DND-41 (cell line): ENCODE results near the gene CIRBP.

ENCODE experiments used
- CTCF ChIP-seq: IDR thresholded peaks from 2 replicates; pipeline ENCODE4 v1.5.1; 2012; ENCODE audit warnings: borderline replicate concordance, low read length, moderate library complexity, mild to moderate bottlenecking; ENCODE audit not compliant: poor library complexity, severe bottlenecking; ENCODE audit errors: extremely low read depth
- EZH2 ChIP-seq: IDR thresholded peaks from 3 replicates; pipeline ENCODE4 v1.6.1; 2012; ENCODE audit warnings: borderline replicate concordance, low read depth, mild to moderate bottlenecking, moderate library complexity, low read length, inconsistent platforms; ENCODE audit not compliant: severe bottlenecking

- TF ChIP-seq CTCF = peak; percentile 36
- TF ChIP-seq EZH2 = no peak
These were observed 46.5 kb downstream of the CIRBP start for GRCh38 chr19:1315470-1316166.
